ENCODE measurements around the gene EFR3B.
"Not testable (repeated sequence)": the region's sequence is repeated elsewhere in the genome, so short reads cannot be mapped to it uniquely, and the experiment has no call there.

The EFR3B gene

DNA sequence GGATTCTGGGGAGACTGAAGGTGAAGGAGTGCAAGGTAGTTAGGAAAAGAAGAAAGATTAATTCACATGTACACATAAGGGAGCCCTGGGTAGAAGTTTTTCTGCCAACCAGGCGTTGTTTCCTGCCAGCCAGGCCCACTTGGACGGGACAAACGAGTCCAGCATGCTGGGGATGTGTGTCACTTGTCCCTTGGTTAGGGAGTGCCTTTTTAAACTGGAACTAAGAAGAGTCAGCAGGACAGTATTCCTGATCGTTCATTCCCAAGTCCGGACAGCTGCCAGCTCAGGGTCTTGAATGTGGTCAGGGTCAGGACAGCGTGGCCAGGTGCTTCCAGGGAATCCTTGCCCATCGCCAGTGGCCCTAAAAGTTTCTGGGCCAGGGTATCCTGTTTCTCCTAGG lies 83.3 kb downstream of the EFR3B start:
- intact Hi-C loops (cut with DNase I) = loop anchor here (10.0 kb wide), 2 partner anchors 50 to 80 kb away; partner anchors contain the start of gene EFR3B
- DNase-seq = no peak

GRCh38 chr2:25125976-25126375 lies 84.1 kb downstream of the EFR3B start:
- peak in 7 of 42 donors; percentile 27 to 48 (median 37) for DNase-seq
- intact Hi-C loops (cut with DNase I) = loop anchor here (10.0 kb wide), 2 partner anchors 51 to 81 kb away; partner anchors contain the start of gene EFR3B

DNA sequence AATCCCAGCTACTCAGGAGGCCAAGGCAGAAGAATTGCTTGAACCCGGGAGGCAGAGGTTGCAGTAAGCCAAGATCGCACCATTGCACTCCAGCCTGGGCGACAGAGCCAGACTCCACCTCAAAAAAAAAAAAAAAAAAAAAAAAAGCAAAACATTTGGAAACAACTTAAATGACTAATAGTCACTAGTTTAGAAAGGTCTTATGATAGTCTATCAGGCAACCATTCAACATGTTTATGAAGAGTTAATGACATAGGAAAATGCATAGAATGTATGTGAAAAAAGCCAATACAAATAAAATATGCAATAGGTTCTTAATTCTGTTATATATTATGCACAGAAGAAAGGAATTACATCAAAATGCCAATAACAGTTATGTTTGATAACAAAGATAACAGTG lies 85.2 kb downstream of the EFR3B start:
- intact Hi-C loops (cut with DNase I) = loop anchor here (10.0 kb wide), 2 partner anchors 52 to 82 kb away; partner anchors contain the start of gene EFR3B
- not testable (repeated sequence) for DNase-seq

- intact Hi-C loops (cut with DNase I) = loop anchor here (2.0 to 10.0 kb wide), 3 partner anchors 53 to 155 kb away; partner anchors contain the start of gene EFR3B
- DNase-seq = peak in 39 of 42 donors; percentile 30 to 88 (median 64)
Measured at GRCh38 chr2:25127646-25128045, 85.8 kb downstream of the EFR3B start.

GRCh38 chr2:25129901-25130520 lies 88.1 kb downstream of the EFR3B start:
- intact Hi-C loops (cut with DNase I) = loop anchor here (2.0 to 10.0 kb wide), 3 partner anchors 55 to 157 kb away; partner anchors contain the start of gene EFR3B
- DNase-seq = no peak

- no peak for DNase-seq
- intact Hi-C loops (cut with DNase I) = no loop called here
Measured at GRCh38 chr2:25131253-25131566, 89.3 kb downstream of the EFR3B start.

DNA sequence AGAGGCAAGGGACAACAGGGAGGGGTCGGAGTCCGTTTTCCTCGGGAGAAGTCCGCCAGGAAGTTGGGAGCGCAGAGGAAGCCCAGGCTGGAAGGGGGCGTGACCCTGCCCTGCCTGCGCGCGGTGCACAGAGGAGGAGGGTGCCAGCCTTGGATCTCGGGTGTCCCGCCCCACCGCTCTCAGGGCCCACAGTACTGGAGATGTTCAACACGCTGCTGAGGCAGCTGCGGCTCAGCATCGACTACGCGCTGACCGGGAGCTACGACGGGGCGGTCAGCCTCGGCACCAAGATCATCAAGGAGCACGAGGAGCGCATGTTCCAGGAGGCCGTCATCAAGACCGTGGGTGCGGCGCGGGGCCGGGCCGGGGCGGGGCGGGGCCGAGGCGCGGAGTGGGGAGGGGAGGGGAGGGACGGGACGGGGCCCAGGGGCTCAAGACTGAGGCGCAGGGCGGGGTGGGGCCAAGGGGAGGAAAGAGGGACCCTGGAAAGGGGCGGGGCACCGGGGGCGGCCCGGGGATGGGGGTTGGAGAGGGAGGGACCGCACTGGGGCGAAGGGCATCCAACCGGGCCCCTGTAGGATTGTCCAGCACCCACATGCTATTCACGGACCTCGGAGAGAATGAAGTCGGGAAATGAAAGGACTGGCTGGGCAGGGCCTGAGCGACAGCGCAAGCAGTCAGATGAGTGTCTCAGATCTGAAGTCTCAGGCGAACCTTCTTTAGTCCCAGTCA lies 89.9 kb downstream of the EFR3B start:
- intact Hi-C loops (cut with DNase I) = no loop called here

GRCh38 chr2:25132299-25132635 lies 90.4 kb downstream of the EFR3B start:
- intact Hi-C loops (cut with DNase I) = no loop called here
- peak in 5 of 42 donors; percentile 30 to 63 (median 43) for DNase-seq

More for the DNA sequence above, 89.9 kb downstream of the EFR3B start:
- DNase-seq = no peak

GRCh38 chr2:25132693-25133092 lies 90.8 kb downstream of the EFR3B start:
- intact Hi-C loops (cut with DNase I) = no loop called here
- no peak for DNase-seq

DNA sequence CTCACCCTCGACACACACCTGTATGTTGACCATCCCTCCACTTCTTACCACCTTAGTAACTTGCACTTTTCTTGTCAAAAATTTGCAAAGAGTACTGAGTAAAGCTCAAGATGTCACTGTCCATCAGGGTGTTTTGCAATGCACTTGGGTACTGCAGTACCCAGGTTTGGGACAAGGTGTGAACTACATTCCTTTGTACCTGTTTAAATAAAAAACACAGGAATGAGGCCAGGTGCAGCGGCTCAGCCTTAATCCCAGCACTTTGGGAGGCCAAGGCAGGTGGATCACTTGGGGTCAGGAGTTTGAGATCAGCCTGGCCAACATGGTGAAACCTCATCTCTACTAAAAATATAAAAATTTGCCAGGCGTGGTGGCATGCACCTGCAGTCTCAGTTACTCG lies 98.7 kb downstream of the EFR3B start:
- DNase-seq; intact Hi-C loops (cut with DNase I): not testable (repeated sequence)

GRCh38 chr2:25141120-25141519 lies 99.2 kb downstream of the EFR3B start:
- intact Hi-C loops (cut with DNase I) = no loop called here
- DNase-seq = peak in 3 of 42 donors; percentile 38 to 55 (median 40)

- intact Hi-C loops (cut with DNase I) = no loop called here
- DNase-seq = no peak
Measured at GRCh38 chr2:25145803-25146202, 103.9 kb downstream of the EFR3B start.

DNA sequence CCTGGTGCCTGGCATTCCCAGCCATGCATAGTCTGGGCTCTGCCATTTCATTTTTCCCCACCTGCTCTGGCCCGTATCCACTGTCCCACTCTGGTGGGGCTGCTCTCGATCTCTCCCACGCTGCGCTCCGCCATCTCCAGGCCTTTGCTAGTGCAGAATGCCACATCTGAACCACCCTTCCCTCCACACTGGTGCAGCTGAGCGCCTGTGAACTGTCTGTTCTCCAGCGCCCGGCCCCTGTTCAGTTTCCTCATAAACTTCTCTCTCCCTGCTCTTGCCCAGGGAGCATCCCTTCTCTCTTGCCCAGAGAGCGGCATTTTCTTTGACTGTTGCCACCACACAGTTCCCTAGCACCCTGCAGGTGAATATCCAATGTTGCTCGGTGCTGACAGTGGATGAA lies 105.0 kb downstream of the EFR3B start:
- intact Hi-C loops (cut with DNase I) = no loop called here
- DNase-seq = no peak

GRCh38 chr2:25149646-25150045 lies 107.8 kb downstream of the EFR3B start:
- DNase-seq = no peak
- intact Hi-C loops (cut with DNase I) = no loop called here

- DNase-seq; intact Hi-C loops (cut with DNase I): not testable (repeated sequence)
Measured at GRCh38 chr2:25150993-25151392, 109.1 kb downstream of the EFR3B start.

DNA sequence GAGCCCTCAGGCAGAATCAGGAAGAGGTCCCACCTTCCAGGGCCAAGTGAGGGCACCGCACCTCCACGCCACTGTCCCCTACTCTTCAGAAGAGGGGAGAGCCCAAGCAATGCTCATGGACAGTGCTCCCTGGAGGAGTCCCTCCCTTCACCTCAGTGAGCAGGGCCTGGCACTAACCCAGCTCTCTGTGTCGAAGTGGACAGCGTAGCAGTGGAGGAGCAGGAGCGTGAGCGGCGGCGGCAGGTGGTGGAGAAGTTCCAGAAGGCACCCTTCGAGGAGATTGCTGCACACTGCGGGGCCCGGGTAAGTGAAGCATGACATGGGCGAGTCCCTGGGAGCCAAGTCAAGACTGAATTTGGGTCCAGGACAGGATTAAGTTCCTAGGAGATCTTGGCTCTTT lies 109.8 kb downstream of the EFR3B start:
- no peak for DNase-seq
- intact Hi-C loops (cut with DNase I) = no loop called here

DNA sequence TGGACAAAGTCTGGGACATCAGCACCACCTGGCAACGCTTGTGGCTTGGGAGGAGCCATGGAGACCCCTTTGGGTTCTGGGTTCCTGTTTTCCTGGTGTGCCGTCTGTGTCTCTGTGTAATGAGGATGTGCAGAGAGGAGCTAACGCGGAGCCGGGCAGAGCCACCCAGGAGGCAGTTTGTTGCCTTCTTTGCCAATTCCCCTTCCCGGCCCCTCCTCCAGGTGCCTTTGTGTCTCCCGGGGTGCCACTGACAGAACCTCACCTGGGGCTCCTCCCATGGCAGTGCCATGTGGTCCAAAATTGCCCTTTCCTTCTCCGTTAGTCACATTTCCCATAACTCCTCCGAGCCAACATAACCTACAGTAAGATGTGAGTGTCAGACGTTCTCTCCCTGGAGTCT lies 113.5 kb downstream of the EFR3B start:
- DNase-seq = no peak

GRCh38 chr2:25158096-25158852 lies 116.4 kb downstream of the EFR3B start:
- DNase-seq = no peak
- intact Hi-C loops (cut with DNase I) = no loop called here

More for the DNA sequence above, 113.5 kb downstream of the EFR3B start:
- intact Hi-C loops (cut with DNase I) = no loop called here

DNA sequence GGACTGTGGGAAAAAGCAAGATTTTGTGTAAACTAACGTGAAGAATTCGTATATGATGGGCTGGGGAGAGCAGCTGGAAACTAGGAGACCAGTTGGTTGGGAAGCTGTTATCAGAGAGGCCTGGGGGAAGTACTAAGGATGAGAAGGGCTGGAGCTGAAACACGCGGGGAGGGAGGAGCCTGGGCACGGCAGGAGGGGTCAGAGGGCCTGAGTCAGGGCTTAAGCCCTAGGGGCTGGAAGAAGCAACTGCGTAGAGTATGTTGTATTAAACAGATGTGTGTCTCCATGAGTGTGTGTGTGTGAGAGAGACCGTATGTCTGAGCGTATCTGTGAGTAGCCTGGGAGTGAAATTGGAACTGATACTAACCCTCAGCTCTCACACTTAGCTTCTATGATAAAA lies 118.1 kb downstream of the EFR3B start:
- DNase-seq = no peak
- intact Hi-C loops (cut with DNase I) = no loop called here

GRCh38 chr2:25160376-25160775 lies 118.5 kb downstream of the EFR3B start:
- intact Hi-C loops (cut with DNase I) = no loop called here
- no peak for DNase-seq
